HepG2 (cell line): ENCODE results near the gene SRXN1. TPM values are rescaled to one million over a fixed set of nuclear protein-coding genes. Genes with fewer than 3 reads are reported as not detected.

Source experiments
- HNF4A ChIP-seq: sonication (generic); formaldehyde crosslinking; IDR thresholded peaks from 2 replicates; pipeline ENCODE4 v1.4.0; 2020; ENCODE audit warnings: missing genetic modification reagents
- PAF1 ChIP-seq: IDR thresholded peaks from 2 replicates; pipeline ENCODE4 v1.6.1; 2016; ENCODE audit warnings: missing genetic modification reagents, missing compliant biosample characterization
- PCBP2 ChIP-seq: fragments of 200-400 bp; formaldehyde crosslinking; optimal IDR thresholded peaks from 2 replicates; pipeline ENCODE3; 2018; ENCODE audit warnings: low read length, low read depth; ENCODE audit not compliant: poor library complexity, severe bottlenecking
- POLR2AphosphoS2 ChIP-seq: IDR thresholded peaks from 2 replicates; pipeline ENCODE4 v1.6.1; 2011; ENCODE audit warnings: low read depth, low read length, improper control_type of control experiment
- RBM22 ChIP-seq: fragments of 200-400 bp; formaldehyde crosslinking; optimal IDR thresholded peaks from 2 replicates; pipeline ENCODE3; 2017; ENCODE audit warnings: mild to moderate bottlenecking, low read length, moderate library complexity
- RERE ChIP-seq: IDR thresholded peaks from 2 replicates; pipeline ENCODE4 v1.6.1; 2016; ENCODE audit warnings: low read depth, missing genetic modification reagents, missing compliant biosample characterization
- SP5 ChIP-seq: IDR thresholded peaks from 2 replicates; pipeline ENCODE4 v1.6.1; 2016; ENCODE audit warnings: low read depth, borderline replicate concordance
- TBP ChIP-seq: sonication (generic); formaldehyde crosslinking; IDR thresholded peaks from 2 replicates; pipeline ENCODE4 v1.5.0; 2020; ENCODE audit warnings: missing genetic modification reagents
- TBX2 ChIP-seq: sonication (generic); formaldehyde crosslinking; IDR thresholded peaks from 2 replicates; pipeline ENCODE4 v1.5.0; 2020; ENCODE audit warnings: missing genetic modification reagents, mild to moderate bottlenecking, borderline replicate concordance
- TEAD2 ChIP-seq: sonication (generic); formaldehyde crosslinking; IDR thresholded peaks from 2 replicates; pipeline ENCODE4 v1.9.0; 2021; ENCODE audit warnings: missing genetic modification reagents
- ZBED4 ChIP-seq: sonication (generic); formaldehyde crosslinking; IDR thresholded peaks from 2 replicates; pipeline ENCODE4 v1.4.0; 2020; ENCODE audit warnings: missing genetic modification reagents, borderline replicate concordance
- ZFP82 ChIP-seq: sonication (generic); formaldehyde crosslinking; IDR thresholded peaks from 2 replicates; pipeline ENCODE4 v1.5.1; 2020; ENCODE audit warnings: mild to moderate bottlenecking, missing genetic modification reagents, borderline replicate concordance
- ZKSCAN8 ChIP-seq: IDR thresholded peaks from 2 replicates; pipeline ENCODE4 v1.6.1; 2016; ENCODE audit warnings: borderline replicate concordance, missing genetic modification reagents, missing compliant biosample characterization
- ZNF143 ChIP-seq: sonication (generic); formaldehyde crosslinking; IDR thresholded peaks from 2 replicates; pipeline ENCODE4 v1.4.0; 2020; ENCODE audit warnings: missing genetic modification reagents
- ZNF354B ChIP-seq: sonication (generic); formaldehyde crosslinking; IDR thresholded peaks from 2 replicates; pipeline ENCODE4 v1.8.0; 2022; ENCODE audit warnings: mild to moderate bottlenecking, missing genetic modification reagents
- polyA plus RNA-seq, 8 experiments: library from polyadenylated mRNA; depleted of rRNA in 3 of 8; stranded (reverse) in 7 of 8; unstranded in 1 of 8; fragments of >200 nt; fragmentation: Illumina TruSeq in 4 of 8; extraction: Trizol in 4 of 8; gene quantifications; 2 replicates each; pipeline versions ENCODE4 v1.2.1 to v1.2.3, GENCODE V29; 2011 to 2016; ENCODE audit warnings: low read depth in 4 of 8, missing spikeins in 1 of 8, mixed read lengths in 1 of 8; ENCODE audit not compliant: insufficient read depth in 1 of 8
- total RNA-seq, 5 experiments: library from RNA; depleted of rRNA; stranded (reverse); fragments of >200 nt; fragmentation: Illumina TruSeq; extraction: Trizol; gene quantifications; 2 replicates each; pipeline ENCODE4 v1.2.3, GENCODE V29; 2016; ENCODE audit warnings: low read depth in 1 of 5
- TF ChIP-seq, protein P1 (sequence below): IDR thresholded peaks from 2 replicates; pipeline ENCODE4 v1.6.1; 2012; ENCODE audit warnings: low read length, improper control_type of control experiment
- TF ChIP-seq, protein P2 (sequence below): sonication (generic); formaldehyde crosslinking; IDR thresholded peaks from 2 replicates; pipeline ENCODE4 v1.5.1; 2020; ENCODE audit warnings: missing genetic modification reagents, mild to moderate bottlenecking, borderline replicate concordance

The SRXN1 gene
- total and polyA plus RNA-seq, 2 of the 13 experiments (the other 11 are each of a cell fraction or from before 2014, with no cell fraction given), result 29.9 to 87.7 TPM

DNA sequence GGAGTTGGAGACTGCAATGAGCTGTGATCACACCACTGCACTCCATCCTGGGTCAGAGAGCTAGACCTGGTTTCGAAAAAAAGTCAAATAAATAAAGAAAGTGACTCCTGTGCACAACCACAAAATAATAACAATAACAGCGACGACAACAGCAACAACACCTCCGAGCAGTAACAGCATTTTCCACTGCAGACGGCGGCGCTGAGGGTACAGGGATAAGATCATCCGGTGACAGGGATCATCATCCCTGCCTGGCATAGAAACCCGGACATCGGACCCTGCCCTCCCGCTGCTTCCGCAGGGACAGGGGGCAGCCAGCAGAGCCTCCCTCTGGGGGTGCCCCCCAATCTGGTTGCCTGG lies 11.5 kb downstream of the SRXN1 start (continued):
- TF ChIP-seq, protein P1, sequence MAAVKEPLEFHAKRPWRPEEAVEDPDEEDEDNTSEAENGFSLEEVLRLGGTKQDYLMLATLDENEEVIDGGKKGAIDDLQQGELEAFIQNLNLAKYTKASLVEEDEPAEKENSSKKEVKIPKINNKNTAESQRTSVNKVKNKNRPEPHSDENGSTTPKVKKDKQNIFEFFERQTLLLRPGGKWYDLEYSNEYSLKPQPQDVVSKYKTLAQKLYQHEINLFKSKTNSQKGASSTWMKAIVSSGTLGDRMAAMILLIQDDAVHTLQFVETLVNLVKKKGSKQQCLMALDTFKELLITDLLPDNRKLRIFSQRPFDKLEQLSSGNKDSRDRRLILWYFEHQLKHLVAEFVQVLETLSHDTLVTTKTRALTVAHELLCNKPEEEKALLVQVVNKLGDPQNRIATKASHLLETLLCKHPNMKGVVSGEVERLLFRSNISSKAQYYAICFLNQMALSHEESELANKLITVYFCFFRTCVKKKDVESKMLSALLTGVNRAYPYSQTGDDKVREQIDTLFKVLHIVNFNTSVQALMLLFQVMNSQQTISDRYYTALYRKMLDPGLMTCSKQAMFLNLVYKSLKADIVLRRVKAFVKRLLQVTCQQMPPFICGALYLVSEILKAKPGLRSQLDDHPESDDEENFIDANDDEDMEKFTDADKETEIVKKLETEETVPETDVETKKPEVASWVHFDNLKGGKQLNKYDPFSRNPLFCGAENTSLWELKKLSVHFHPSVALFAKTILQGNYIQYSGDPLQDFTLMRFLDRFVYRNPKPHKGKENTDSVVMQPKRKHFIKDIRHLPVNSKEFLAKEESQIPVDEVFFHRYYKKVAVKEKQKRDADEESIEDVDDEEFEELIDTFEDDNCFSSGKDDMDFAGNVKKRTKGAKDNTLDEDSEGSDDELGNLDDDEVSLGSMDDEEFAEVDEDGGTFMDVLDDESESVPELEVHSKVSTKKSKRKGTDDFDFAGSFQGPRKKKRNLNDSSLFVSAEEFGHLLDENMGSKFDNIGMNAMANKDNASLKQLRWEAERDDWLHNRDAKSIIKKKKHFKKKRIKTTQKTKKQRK, result no peak
- TF ChIP-seq RBM22 (no peak), HNF4A (CRISPR knock-in tag) (peak; percentile 91), POLR2AphosphoS2 (no peak), TBP (CRISPR knock-in tag) (no peak), ZKSCAN8 (CRISPR knock-in tag) (no peak; the same call in 1 of the 2 replicates), ZNF143 (CRISPR knock-in tag) (0 out of 2 replicates have a peak, but pooled peaks have one; percentile 28), ZFP82 (CRISPR knock-in tag) (no peak), TEAD2 (CRISPR knock-in tag) (no peak), PCBP2 (no peak), ZBED4 (CRISPR knock-in tag) (no peak), RERE (no peak), ZNF354B (no peak), PAF1 (CRISPR knock-in tag) (no peak), TBX2 (CRISPR knock-in tag) (0 out of 2 replicates have a peak, but pooled peaks have one; percentile 23), SP5 (CRISPR knock-in tag) (peak; percentile 56; the same call in 1 of the 2 replicates)
- TF ChIP-seq, protein P2, sequence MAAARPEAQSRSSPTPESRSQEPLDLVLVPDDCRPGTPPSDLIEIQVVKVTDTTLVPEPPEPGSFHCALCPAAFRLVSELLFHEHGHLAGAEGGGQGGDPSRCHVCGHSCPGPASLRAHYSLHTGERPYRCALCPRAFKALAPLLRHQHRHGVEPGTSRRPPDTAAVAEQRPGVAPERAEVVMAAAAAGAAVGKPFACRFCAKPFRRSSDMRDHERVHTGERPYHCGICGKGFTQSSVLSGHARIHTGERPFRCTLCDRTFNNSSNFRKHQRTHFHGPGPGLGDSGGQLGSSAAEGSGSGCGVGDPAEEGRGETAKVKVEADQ (CRISPR knock-in tag), result no peak
